Measurements from ENCODE around the gene TMEM88.
A peak's percentile ranks its signal among the peaks of the same experiment; 100 is the strongest.

Gene TMEM88

DNA sequence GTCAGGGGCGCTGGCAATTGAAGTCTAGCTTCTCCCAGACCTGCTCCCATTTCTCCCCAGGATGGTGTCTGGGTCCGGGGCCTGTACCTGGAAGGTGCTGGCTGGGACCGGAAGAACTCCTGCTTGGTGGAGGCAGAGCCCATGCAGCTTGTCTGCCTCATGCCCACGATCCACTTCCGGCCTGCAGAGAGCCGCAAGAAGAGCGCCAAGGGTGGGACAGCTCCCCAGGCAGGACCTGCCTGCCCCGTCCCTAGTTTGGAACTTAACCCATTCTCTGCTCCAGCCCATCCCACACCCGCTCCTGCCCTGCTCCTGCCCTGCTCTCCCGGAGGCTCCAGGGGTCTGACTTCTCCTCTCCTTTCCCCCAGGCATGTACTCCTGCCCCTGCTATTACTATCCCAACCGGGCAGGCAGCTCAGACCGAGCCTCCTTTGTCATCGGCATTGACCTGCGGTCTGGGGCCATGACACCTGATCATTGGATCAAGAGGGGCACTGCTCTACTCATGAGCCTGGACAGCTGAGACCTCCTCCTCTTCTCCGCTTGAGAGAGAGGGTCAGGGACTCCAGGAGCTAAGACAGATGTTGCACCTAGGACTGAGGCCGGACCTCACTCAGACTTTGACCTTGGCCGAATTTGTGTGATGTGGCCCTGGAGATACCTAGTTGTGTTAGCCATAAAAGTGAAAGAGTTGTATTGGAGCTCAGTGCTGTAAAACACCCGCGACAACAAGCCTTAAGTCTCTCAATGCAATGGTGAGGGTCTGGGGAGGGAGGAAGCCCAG lies 21.7 kb upstream of the TMEM88 start:
- no peak for DNase-seq (ENCODE audit: low read depth in 2 of 2)

GRCh38 chr17:7833795-7834541 lies 20.9 kb upstream of the TMEM88 start, which contains the start of gene KDM6B:
TSS of gene KDM6B (plus strand) at chr17:7834217. CDS start at chr17:7845555, 11,338 bp downstream.
- peak; percentile 73 to 74 for DNase-seq (ENCODE audit: low read depth in 2 of 2)

DNA sequence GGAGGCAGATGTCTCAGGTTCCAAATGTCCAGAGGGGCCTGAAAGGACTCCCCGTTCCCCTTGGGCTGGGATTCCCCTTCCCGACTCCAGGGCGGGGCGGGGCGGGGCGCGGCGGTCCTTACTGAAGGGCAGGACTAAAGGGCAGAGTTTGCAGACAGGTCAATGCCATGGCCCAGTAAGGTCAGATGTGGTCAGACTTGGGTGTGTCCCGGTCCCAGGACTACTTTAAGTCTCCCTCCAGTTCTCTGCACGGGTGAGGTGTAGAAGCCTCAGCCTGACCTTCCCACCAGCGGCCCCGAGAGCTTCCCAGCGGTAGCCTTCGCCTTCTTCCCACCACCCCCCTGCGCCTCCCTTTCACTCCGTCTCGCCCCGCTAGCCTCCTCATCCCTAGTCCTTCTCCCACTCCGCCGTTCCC lies 20.3 kb upstream of the TMEM88 start:
- no peak for DNase-seq (ENCODE audit: low read depth in 2 of 2)

DNA sequence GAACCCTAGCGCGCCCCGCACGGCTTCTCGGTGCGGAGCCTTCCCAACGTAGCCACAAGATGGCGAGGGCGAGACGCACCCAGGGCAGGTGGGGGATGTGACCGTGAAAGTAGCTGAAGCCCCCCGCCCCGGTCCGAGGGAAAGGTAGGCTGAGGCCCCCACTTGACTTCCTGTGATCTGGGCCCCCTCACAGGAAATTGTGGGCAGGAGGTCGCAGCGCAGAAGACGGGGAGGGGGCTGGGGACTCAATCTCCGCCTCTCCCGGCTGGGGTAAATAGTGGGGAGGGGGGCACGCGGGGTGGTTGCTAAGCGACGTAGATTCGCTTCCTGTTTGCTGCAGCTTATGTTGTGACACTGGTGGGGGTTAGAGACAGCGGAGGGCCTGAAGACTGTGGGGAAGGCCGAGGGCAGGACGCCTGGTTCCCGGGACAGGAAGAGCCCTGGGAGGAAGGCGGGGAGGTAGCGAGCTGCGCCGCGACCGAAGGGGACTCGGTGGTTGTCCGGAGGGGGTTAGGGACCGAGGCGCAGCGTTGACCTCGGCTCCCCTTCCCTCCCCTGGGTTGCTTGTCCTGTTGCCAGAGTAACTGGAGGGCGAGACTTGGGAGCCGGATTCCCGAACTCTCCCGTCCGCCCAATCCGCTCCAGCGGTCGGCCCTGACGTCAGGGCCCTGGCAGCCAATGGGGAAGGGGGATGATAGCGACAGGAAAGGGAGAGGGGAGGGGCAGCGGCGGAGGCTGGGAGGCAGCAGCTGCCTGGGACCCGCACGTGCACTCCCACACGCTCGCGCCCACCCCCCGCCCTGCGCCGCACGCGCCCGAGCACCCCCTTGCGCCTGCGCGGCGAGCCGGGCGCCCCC lies 19.7 kb upstream of the TMEM88 start:
- DNase-seq (ENCODE audit: low read depth in 2 of 2): peak; percentile 81 to 83

GRCh38 chr17:7835814-7836595 lies 18.9 kb upstream of the TMEM88 start:
- no peak for DNase-seq (ENCODE audit: low read depth in 2 of 2)

GRCh38 chr17:7836596-7837407 lies 18.1 kb upstream of the TMEM88 start:
- no peak for DNase-seq (ENCODE audit: low read depth in 2 of 2)

- DNase-seq (ENCODE audit: low read depth in 2 of 2): no peak
Observed at GRCh38 chr17:7837408-7838088, 17.3 kb upstream of the TMEM88 start.

DNA sequence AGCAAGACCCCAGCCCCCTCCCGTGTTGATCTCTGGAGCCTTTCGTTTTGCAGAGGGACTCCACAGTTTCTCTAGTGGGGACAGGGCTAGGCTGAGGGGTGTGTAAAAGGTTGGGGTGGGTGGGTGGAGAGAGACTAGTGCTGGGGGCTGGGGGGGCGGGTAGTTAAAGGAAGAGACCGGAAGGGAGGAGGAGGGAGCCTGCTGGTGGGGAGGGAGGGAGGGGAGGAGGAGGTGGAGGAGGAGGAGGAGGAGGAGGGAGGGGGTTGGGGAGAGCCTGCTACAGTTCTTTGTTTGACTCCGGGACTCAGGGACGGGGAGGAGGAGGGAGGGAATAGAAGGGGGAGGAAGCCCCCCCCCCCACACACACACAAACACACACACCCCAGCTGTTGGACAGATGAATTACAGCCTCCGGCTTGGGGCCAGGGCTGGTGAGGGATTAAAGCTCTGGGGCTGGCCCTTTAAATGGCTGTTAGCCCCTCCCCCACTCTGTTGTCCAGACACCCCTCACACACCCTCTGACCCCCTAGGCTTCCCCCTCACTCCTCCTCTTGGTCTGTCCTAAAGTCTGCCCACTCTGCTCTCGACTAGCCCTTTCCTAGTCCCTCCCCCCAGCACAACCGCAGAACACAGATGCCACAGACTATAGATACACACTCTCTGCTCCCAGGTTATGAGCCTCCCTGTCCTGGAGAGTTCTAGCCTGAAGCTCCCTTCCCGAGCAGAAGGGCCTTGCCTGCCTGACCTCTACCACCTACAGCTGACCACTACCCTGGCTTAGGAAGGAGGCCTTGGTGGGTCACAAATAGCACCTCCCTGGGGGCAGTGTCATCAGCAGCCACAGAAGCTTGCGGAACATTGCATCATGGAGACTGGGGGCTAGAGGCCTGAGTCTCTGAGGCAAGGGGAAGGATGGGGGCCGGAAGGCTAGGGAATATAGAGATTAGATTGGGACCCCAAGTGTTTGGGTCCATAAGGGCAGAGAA lies 16.5 kb upstream of the TMEM88 start:
- DNase-seq (ENCODE audit: low read depth in 2 of 2): no peak

GRCh38 chr17:7839190-7839875 lies 15.5 kb upstream of the TMEM88 start:
- DNase-seq (ENCODE audit: low read depth in 2 of 2): no peak

- DNase-seq (ENCODE audit: low read depth in 2 of 2): no peak
Observed at GRCh38 chr17:7839876-7840261, 15.0 kb upstream of the TMEM88 start.

GRCh38 chr17:7840441-7840840 lies 14.4 kb upstream of the TMEM88 start:
- DNase-seq (ENCODE audit: low read depth in 2 of 2): no peak

- DNase-seq (ENCODE audit: low read depth in 2 of 2): no peak
Observed at GRCh38 chr17:7840875-7841274, 14.0 kb upstream of the TMEM88 start.

DNA sequence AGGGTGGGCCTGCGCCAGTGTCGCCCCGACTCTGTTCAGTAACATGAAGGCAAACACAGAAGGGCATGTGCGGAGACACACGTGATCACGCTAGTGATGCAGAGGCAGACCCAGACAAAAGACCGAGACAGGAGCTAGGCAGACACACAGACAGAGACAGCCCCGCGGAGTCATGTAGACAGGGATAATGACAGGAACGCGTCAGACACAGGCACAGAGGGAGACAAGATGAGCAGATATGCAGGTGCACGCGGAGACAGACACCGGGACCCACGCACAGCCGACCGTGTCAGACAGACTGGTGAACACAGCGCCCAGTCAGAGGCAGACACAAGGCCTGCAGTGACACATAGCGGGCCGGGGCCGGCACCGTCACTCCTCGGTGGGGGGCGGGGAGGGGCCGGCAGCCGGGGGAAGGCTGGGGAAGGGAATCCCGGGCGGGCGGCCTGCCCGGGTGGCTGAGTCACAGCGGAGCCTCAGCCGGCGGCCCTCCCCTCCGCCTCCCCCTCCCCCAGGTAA lies 13.4 kb upstream of the TMEM88 start:
- peak; percentile 94 to 96 for DNase-seq (ENCODE audit: low read depth in 2 of 2)

DNA sequence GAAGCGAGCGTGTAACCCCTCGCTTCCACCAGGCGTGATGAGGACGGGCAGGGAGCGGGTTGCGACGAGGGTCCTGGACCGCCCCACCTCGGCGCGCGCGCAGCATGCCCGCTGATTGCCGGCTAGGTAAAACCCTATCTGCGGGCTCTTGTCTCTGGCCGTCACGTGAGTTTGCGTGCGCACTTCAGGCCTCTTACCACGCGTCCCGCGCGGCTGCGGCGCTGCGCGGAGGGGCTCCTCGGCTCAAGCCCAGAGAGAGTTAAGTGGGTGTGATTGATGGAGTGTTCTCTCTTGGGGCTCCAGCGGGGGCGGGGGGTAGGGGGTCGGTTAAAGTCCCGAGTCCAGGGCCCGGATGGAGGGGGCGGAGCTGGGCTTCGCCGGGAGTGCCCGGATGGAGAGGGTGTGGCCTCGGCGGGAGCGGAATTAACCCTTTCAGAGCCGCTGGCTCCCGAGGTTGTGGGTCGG lies 12.9 kb upstream of the TMEM88 start:
- peak; percentile 81 for DNase-seq (ENCODE audit: low read depth in 2 of 2)

GRCh38 chr17:7842380-7843256 lies 12.2 kb upstream of the TMEM88 start:
- DNase-seq (ENCODE audit: low read depth in 2 of 2): peak; percentile 98

- DNase-seq (ENCODE audit: low read depth in 2 of 2): no peak
Observed at GRCh38 chr17:7843257-7843535, 11.7 kb upstream of the TMEM88 start.

Measured in stimulated activated CD8-positive, alpha-beta memory T cell treated with anti-CD3 and anti-CD28 coated beads, Interleukin-15, amount 100 ng/mL, for 4 hours (primary cell).